ENCODE results near the gene AHI1. TPM values are rescaled to one million over a fixed set of nuclear protein-coding genes. Genes with fewer than 3 reads are reported as not detected.

Gene AHI1
- total RNA-seq, 3 donors from 2014 or later (not counting 1 experiment from before 2014, with no cell fraction given) = 24.0 to 40.3 (median 32.4) TPM

DNA sequence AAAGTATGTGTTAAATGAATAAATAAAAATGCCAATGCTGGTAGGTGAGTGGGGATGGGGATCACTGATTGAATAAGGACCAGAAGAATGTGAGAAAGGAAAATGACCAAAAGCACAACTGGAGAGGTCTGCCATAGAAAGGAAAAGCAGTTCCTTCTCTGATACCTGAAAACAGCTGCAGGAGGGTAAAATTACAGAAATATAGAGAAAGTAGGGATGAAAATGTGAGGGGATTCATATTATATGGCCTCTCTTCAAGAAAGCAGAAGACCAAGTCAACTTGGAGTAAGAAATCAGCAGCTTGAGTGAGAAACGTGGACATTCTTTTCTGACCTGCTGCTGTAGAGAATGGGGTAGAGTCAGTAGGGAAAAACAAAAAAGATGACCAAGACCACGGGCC lies 191.4 kb downstream of the AHI1 start:
- H3K9me3 Mint-ChIP-seq = no peaks in the 10 kb centered on the region
- H3K36me3 Mint-ChIP-seq = no peaks in the 10 kb centered on the region
- no peak overlapping the region for H3K27ac Mint-ChIP-seq
- Histone ChIP-seq H3K4me1 (ENCODE audit: control insufficient read depth, insufficient read depth, low read length) (no peaks in the 10 kb centered on the region), H3K36me3 (ENCODE audit: control insufficient read depth, insufficient read depth, low read length) (no peaks in the 10 kb centered on the region), H3K9me3 (ENCODE audit: control insufficient read depth, insufficient read depth, low read length) (no peaks in the 10 kb centered on the region), H3K27ac (ENCODE audit: low read length) (no peak overlapping the region), H3K27me3 (ENCODE audit: control insufficient read depth, insufficient read depth, low read length) (no peaks in the 10 kb centered on the region), H3K4me3 (ENCODE audit: low read length) (no peak overlapping the region)
- ATAC-seq (no peak), DNase-seq (no peak)
- TF ChIP-seq, protein P1, sequence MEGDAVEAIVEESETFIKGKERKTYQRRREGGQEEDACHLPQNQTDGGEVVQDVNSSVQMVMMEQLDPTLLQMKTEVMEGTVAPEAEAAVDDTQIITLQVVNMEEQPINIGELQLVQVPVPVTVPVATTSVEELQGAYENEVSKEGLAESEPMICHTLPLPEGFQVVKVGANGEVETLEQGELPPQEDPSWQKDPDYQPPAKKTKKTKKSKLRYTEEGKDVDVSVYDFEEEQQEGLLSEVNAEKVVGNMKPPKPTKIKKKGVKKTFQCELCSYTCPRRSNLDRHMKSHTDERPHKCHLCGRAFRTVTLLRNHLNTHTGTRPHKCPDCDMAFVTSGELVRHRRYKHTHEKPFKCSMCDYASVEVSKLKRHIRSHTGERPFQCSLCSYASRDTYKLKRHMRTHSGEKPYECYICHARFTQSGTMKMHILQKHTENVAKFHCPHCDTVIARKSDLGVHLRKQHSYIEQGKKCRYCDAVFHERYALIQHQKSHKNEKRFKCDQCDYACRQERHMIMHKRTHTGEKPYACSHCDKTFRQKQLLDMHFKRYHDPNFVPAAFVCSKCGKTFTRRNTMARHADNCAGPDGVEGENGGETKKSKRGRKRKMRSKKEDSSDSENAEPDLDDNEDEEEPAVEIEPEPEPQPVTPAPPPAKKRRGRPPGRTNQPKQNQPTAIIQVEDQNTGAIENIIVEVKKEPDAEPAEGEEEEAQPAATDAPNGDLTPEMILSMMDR (IDR thresholded peaks at IDR 0.05) = no peak
- H3K4me3 Mint-ChIP-seq = no peak overlapping the region
- intact Hi-C loops (cut with micrococcal nuclease) = no loop called here
- H3K4me1 Mint-ChIP-seq = no peaks in the 10 kb centered on the region
- 90% methylated on average over 1 of the region's 2 CpGs for WGBS (ENCODE audit: insufficient coverage)
- no peaks in the 10 kb centered on the region for H3K27me3 Mint-ChIP-seq (ENCODE audit: low read depth in 2 of 2)

DNA sequence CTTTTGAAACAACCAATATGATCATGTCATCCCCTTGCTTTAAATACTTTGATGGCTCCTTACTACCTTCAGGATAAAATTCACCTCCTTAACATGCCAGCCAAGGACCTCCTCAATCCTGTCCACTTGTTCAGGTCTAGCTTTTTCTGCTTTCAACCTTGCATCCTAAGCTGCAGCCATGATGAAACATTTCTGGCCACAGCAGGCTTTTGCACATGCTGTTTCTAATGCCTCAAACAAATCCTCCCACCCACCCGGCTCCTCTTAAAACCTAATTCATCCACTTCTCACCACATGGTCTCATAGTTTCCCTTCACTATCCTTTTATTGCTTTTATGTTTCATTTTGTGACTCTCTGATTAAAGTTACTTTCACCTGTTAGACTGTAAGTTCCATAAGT lies 191.9 kb downstream of the AHI1 start:
- no peak overlapping the region for H3K4me3 ChIP-seq (ENCODE audit: low read length)
- intact Hi-C loops (cut with micrococcal nuclease) = no loop called here
- Mint-ChIP-seq H3K4me3 (no peak overlapping the region), H3K27ac (no peak overlapping the region), H3K4me1 (no peaks in the 10 kb centered on the region), H3K27me3 (ENCODE audit: low read depth in 2 of 2) (no peaks in the 10 kb centered on the region), H3K36me3 (no peaks in the 10 kb centered on the region), H3K9me3 (no peaks in the 10 kb centered on the region)
- DNase-seq (no peak), ATAC-seq (no peak)
- H3K4me1 ChIP-seq (ENCODE audit: control insufficient read depth, insufficient read depth, low read length) = no peaks in the 10 kb centered on the region
- H3K36me3 ChIP-seq (ENCODE audit: control insufficient read depth, insufficient read depth, low read length) = no peaks in the 10 kb centered on the region
- no peaks in the 10 kb centered on the region for H3K9me3 ChIP-seq (ENCODE audit: control insufficient read depth, insufficient read depth, low read length)
- 85% methylated on average over 1 of the region's 1 CpG for WGBS (ENCODE audit: insufficient coverage)
- TF ChIP-seq, protein P1 (IDR thresholded peaks at IDR 0.05) = no peak
- H3K27me3 ChIP-seq (ENCODE audit: control insufficient read depth, insufficient read depth, low read length) = no peaks in the 10 kb centered on the region
- H3K27ac ChIP-seq (ENCODE audit: low read length) = no peak overlapping the region

DNA sequence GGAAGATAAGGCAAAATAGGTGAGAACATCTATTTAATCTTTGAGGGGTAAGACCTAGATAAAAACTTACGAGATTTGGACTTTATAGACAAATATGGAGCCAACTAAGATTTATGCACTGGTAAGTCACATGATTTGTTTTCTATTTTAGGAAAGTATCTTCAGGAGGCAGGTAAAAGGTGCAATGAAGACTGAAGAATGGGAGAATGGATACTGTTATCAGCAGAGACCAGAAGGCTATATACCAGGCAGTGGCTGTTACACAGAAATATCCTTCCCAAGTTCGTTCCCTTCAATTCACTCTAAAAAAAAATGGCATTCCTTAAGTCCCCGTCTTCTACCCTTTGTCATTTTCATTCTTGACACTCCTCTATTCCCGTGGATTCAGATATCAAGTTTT lies 192.7 kb downstream of the AHI1 start:
- no peak overlapping the region for H3K27ac Mint-ChIP-seq
- H3K36me3 Mint-ChIP-seq = no peaks in the 10 kb centered on the region
- 87% methylated on average over 4 of the region's 4 CpGs for WGBS (ENCODE audit: insufficient coverage)

DNA sequence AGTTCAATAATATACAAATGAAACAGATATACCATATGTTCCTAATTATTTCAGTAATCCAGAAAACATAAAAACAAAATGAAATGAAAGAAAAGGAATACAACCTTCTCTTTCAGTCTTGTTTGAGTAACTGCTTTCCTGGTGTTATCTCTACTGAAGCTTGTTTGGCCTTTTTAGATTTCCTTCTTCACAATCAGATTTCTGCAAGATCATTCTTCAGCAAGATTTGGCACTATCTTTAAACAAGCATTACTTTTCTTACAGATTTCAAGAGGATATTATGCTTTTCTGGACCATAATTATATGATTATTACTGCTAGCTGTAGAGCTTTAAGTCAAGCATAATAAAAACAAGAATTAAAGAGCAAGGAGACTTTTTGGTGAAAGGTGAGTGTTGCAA lies 196.2 kb downstream of the AHI1 start:
- Histone ChIP-seq H3K4me3 (ENCODE audit: low read length) (no peak overlapping the region), H3K27me3 (ENCODE audit: control insufficient read depth, insufficient read depth, low read length) (no peaks in the 10 kb centered on the region), H3K4me1 (ENCODE audit: control insufficient read depth, insufficient read depth, low read length) (no peaks in the 10 kb centered on the region), H3K27ac (ENCODE audit: low read length) (no peak overlapping the region), H3K36me3 (ENCODE audit: control insufficient read depth, insufficient read depth, low read length) (no peaks in the 10 kb centered on the region), H3K9me3 (ENCODE audit: control insufficient read depth, insufficient read depth, low read length) (no peaks in the 10 kb centered on the region)
- H3K36me3 Mint-ChIP-seq = no peaks in the 10 kb centered on the region
- no peak for DNase-seq
- no peaks in the 10 kb centered on the region for H3K27me3 Mint-ChIP-seq (ENCODE audit: low read depth in 2 of 2)
- H3K9me3 Mint-ChIP-seq = no peaks in the 10 kb centered on the region
- TF ChIP-seq, protein P1 (IDR thresholded peaks at IDR 0.05) = no peak
- H3K4me1 Mint-ChIP-seq = no peaks in the 10 kb centered on the region
- intact Hi-C loops (cut with micrococcal nuclease) = no loop called here
- H3K27ac Mint-ChIP-seq = no peak overlapping the region
- no peak overlapping the region for H3K4me3 Mint-ChIP-seq
- no peak for ATAC-seq

More for the DNA sequence above, 192.7 kb downstream of the AHI1 start:
- Histone ChIP-seq H3K9me3 (ENCODE audit: control insufficient read depth, insufficient read depth, low read length) (no peaks in the 10 kb centered on the region), H3K27ac (ENCODE audit: low read length) (no peak overlapping the region), H3K4me3 (ENCODE audit: low read length) (no peak overlapping the region), H3K27me3 (ENCODE audit: control insufficient read depth, insufficient read depth, low read length) (no peaks in the 10 kb centered on the region), H3K36me3 (ENCODE audit: control insufficient read depth, insufficient read depth, low read length) (no peaks in the 10 kb centered on the region), H3K4me1 (ENCODE audit: control insufficient read depth, insufficient read depth, low read length) (no peaks in the 10 kb centered on the region)
- Mint-ChIP-seq H3K27me3 (ENCODE audit: low read depth in 2 of 2) (no peaks in the 10 kb centered on the region), H3K4me3 (no peak overlapping the region), H3K9me3 (no peaks in the 10 kb centered on the region), H3K4me1 (no peaks in the 10 kb centered on the region)
- intact Hi-C loops (cut with micrococcal nuclease) = no loop called here
- DNase-seq = no peak
- no peak for ATAC-seq
- TF ChIP-seq, protein P1 (IDR thresholded peaks at IDR 0.05) = no peak
